ENCODE measurements around the gene SPG21. TPM values are rescaled to one million over a fixed set of nuclear protein-coding genes. Genes with fewer than 3 reads are reported as not detected.
A peak's percentile ranks its signal among the peaks of the same experiment; 100 is the strongest.

SPG21 gene
- total and polyA plus RNA-seq, 2 of the 4 experiments (the other 2 are of a cell fraction) = 59.9 to 60.8 TPM

GRCh38 chr15:64919721-64920120 is 70.0 kb downstream of the SPG21 start:
- no peaks in the 10 kb centered on the region for H3K9me1 ChIP-seq (ENCODE audit: insufficient read depth, low read length)
- no peaks in the 10 kb centered on the region for H3K36me3 ChIP-seq (ENCODE audit: control insufficient read depth, insufficient read depth, low read length)
- H2BK5ac ChIP-seq (ENCODE audit: low read depth, low read length, poor library complexity, severe bottlenecking) = no peak overlapping the region
- DNase-seq (no peak), ATAC-seq (ENCODE audit: low read depth) (no peak)
- no peak overlapping the region for H3K4ac ChIP-seq (ENCODE audit: low read depth, low read length)
- no peak overlapping the region for H2BK20ac ChIP-seq (ENCODE audit: low read depth, low read length)
- TF ChIP-seq BHLHE40 (IDR thresholded peaks at IDR 0.05; ENCODE audit: low read depth, low read length) (no peak), POLR2A (IDR thresholded peaks at IDR 0.05; ENCODE audit: low read depth, low read length) (no peak), RCOR1 (IDR thresholded peaks at IDR 0.05; ENCODE audit: insufficient replicate concordance, low read length) (no peak), USF2 (IDR thresholded peaks at IDR 0.05; ENCODE audit: low read depth, low read length) (no peak), RAD21 (IDR thresholded peaks at IDR 0.05; ENCODE audit: low read length) (no peak), RFX5 (IDR thresholded peaks at IDR 0.05; ENCODE audit: low read depth, low read length) (no peak), FOS (IDR thresholded peaks at IDR 0.05; ENCODE audit: low read depth, low read length) (no peak), NFE2L2 (IDR thresholded peaks at IDR 0.05; ENCODE audit: low read depth, low read length) (no peak), MAZ (IDR thresholded peaks at IDR 0.05; ENCODE audit: borderline replicate concordance, low read depth, low read length) (no peak), CEBPB (IDR thresholded peaks at IDR 0.05; ENCODE audit: low read depth, low read length) (no peak), ELK1 (IDR thresholded peaks at IDR 0.05; ENCODE audit: borderline replicate concordance, low read depth, low read length) (no peak), MXI1 (IDR thresholded peaks at IDR 0.05; ENCODE audit: borderline replicate concordance, low read depth, low read length) (no peak), MAFK (IDR thresholded peaks at IDR 0.05; ENCODE audit: low read depth, low read length) (no peak)
- intact Hi-C loops (cut with micrococcal nuclease) = no loop called here
- H4K20me1 ChIP-seq (ENCODE audit: insufficient read depth, low read length) = no peaks in the 10 kb centered on the region
- peaks cover 3% of the 10 kb centered on the region; the same call in 1 of the 2 replicates for H3K4me1 ChIP-seq (ENCODE audit: control insufficient read depth, insufficient read depth, low read length)
- H3K9ac ChIP-seq (ENCODE audit: low read depth, low read length) = no peak overlapping the region
- no peak overlapping the region for H3K4me3 ChIP-seq (ENCODE audit: insufficient read depth, low read depth, low read length)
- no peak overlapping the region for H2AK5ac ChIP-seq (ENCODE audit: low read depth, low read length)
- H3K18ac ChIP-seq (ENCODE audit: low read depth, low read length) = no peak overlapping the region
- peak overlapping the region; percentile 63 for H2AK9ac ChIP-seq (replicated peaks; ENCODE audit: low read depth, low read length, poor library complexity)
- H2BK120ac ChIP-seq (ENCODE audit: low read depth, low read length) = no peak overlapping the region
- H3K79me1 ChIP-seq (ENCODE audit: low read depth in 1 of 2, low read length in 2 of 2) = no peaks in the 10 kb centered on the region
- no peaks in the 10 kb centered on the region; the same call in 1 of the 2 replicates for H3K9me3 ChIP-seq (ENCODE audit: control insufficient read depth, insufficient read depth, low read length)
- no peak overlapping the region for H3K4me2 ChIP-seq (ENCODE audit: low read depth, low read length)
- BruUV-seq (replicated peaks) = no TSS peak
- H4K8ac ChIP-seq (ENCODE audit: low read depth in 2 of 2, low read length in 2 of 2) = no peak overlapping the region
- dilution Hi-C loops (cut with HindIII; ENCODE audit: low sequenced_read_pairs, unreplicated experiment) = no loop called here
- no peak overlapping the region for H3K56ac ChIP-seq (ENCODE audit: extremely low read depth, insufficient read depth, low read length)
- H3K14ac ChIP-seq (replicated peaks; ENCODE audit: low read depth, low read length) = no peak overlapping the region
- no peak overlapping the region for H2AFZ ChIP-seq (replicated peaks; ENCODE audit: low read length, poor library complexity)
- no peak overlapping the region for H3K27ac ChIP-seq (ENCODE audit: insufficient read depth, low read length)
- WGBS, 2 experiments (ENCODE audit: extremely low coverage in 2 of 2, insufficient read length in 1 of 2) = no CpG with 5 or more reads among the region's 4 CpGs
- H2BK15ac ChIP-seq (ENCODE audit: low read depth, low read length) = no peak overlapping the region
- no peak overlapping the region for H4K91ac ChIP-seq (ENCODE audit: insufficient read depth, low read depth, low read length)
- in situ Hi-C loops (cut with MboI; ENCODE audit: low sequenced_read_pairs) = no loop called here
- ChIA-PET POLR2A (ENCODE audit: unreplicated experiment) (no interaction called here), CTCF (no interaction called here)
- H3K27me3 ChIP-seq (ENCODE audit: control insufficient read depth, insufficient read depth, low read length) = no peaks in the 10 kb centered on the region
- no peak overlapping the region for H3K23ac ChIP-seq (ENCODE audit: low read depth, low read length)
- no peak overlapping the region for H4K5ac ChIP-seq (ENCODE audit: low read depth, low read length)
